Measurements from ENCODE around the gene SDF4.

The SDF4 gene, protein sequence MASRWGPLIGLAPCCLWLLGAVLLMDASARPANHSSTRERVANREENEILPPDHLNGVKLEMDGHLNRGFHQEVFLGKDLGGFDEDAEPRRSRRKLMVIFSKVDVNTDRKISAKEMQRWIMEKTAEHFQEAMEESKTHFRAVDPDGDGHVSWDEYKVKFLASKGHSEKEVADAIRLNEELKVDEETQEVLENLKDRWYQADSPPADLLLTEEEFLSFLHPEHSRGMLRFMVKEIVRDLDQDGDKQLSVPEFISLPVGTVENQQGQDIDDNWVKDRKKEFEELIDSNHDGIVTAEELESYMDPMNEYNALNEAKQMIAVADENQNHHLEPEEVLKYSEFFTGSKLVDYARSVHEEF

DNA sequence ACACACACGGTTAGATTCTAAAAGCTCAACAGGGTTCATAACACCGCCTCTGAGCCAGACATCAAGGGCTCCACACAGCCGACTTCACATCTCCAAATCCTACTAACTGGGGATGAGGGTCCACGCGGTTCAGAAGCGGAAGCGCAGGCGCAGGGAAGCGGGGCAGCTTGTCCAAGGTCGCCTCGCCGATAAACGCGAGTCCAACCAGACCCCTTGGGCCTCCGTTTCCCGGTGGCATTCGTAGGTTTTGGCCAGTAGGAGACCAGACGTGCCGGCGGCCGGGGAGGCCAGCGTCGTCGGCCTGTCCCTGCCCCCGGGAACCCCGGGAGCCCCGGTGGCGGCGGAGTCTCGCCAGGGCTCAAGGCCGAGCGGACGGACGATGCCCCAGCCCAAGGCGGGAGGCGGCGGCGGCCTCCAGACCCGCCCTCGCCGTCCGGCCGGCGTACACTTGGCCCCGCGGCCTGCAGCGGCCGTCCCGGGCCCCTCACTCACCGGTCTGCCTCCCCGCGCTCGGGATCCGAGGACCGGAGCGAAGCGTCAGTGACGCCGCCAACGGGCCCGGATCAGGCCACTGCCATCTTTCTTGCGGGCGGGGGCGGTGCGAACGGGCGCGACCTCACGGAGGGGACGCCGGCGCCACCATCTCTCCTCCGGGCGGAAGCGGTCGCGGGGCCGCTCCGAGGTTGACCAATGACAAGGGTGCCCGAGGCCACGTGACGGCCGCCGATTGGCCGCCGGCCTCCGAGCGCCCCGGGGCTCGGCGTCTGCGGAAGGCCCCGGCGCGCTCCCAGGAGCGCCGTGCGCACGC is at the start of gene SDF4:
Gene SDF4, minus strand, starts transcription at position 602 of the 808 bp plus-strand sequence. CDS start 3,229 bp downstream, outside the sequence.
- peak; percentile 94 for DNase-seq

DNA sequence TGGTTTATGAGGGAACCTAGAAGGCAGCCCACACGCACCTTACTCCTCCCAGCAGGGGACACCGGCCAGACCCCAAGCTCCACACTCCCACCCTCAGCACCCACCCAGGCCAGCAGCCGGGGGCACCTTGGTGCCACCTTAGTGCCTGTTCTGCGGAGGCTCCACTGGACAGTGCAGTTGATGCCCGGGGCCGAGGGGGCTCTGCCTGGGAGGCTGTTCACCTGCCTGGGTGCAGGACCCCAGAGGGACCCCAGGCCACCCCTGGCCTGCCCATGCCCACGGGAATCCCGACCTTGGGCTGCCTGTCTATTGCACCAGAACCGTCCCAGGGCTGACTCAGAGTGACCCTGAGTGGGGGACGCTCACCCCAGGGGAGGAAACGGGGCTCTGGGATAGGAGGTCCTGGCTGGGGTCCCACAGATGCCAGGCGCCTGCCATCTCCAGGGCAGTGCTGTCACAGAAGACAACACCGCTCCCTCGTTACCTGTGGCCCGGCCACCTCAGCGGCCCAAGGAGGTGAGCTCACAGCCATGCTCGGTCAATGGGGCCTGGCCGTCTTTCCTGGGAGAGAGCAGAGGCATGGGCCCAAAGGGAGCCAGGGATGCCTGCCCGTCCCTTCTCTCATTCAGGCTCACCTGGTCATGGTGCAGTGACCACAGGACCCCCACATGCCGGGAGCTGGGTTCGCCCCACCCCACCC is 49.1 kb upstream of the SDF4 start:
- DNase-seq: no peak

DNA sequence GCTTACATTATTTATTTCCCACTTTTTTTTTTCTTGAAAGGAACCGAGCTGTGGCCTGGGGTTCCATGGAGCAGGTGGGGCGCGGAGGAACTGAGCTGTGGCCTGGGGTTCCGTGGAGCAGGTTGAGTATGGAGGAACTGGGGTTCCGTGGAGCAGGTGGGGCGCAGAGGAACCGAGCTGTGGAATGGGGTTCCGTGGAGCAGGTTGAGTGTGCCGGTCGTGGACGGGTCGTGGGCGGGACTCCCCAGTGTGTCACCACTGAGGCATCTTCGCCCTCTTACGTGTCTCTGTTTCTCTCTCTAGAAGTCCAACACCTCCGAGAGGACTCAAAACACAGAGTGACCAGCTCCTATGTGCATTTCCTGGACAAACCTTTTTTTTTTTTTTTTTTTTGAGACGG is 47.2 kb upstream of the SDF4 start:
- DNase-seq: no peak

DNA sequence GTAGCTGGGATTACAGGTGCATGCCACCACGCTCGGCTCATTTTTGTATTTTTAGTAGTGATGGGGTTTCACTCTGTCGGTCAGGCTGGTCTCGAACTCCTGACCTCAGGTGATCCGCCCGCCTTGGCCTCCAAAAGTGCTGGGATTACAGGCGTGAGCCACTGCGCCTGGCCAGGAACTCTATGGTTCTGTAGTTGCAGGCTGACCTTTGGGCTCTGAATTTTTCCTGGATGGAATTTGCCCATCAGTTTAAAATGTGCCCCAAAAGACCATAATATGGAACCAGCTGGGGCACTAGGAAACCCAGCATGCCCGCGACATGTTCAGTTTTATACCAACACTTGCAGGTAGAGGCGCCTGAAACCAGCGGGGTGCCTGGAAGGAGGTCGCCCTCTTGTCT is 46.8 kb upstream of the SDF4 start:
- DNase-seq: no peak

DNA sequence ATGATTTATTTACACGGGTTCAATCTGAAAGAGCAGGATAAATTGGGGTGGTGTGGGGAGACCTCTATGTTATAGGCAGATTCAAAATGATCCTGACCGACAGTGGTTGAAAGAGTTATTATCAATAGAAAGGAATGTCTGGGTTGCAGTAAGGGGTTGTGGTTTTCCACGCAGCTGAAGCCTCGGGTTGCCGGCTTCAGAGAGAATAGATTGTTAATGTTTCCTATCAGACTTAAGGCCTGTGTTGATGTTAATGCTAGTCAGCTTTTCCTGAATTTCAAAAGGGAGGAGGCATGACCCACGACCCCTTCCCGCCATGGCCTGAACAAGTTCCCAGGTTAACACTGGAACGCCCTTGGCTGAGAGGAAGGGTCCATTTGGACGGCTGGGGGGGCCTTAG is 44.0 kb upstream of the SDF4 start:
- DNase-seq: no peak

DNA sequence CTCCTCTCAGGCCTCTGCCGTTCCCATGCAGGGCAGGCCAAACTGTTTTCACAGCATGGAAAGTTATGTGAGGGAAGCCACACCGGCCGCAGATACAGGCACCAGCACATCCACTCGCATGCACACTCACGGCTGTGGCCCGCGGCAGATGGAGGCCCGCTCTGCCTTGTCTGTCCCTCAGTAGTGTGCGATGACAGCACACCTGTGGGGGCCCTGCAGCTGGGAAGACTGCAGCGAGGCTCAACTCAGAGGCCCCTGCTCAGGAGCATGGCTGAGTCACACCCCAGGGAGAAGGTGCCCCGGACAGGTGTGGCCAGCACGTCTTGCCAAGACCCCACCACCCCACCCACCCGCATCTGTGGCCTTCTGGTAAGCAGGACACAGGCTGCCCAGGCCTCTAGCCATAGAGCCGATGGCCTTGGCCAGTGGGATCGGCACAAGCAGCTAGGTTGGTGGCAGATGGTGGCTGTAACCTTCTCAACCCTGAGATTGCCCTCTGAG is 43.2 kb upstream of the SDF4 start:
- DNase-seq: no peak

DNA sequence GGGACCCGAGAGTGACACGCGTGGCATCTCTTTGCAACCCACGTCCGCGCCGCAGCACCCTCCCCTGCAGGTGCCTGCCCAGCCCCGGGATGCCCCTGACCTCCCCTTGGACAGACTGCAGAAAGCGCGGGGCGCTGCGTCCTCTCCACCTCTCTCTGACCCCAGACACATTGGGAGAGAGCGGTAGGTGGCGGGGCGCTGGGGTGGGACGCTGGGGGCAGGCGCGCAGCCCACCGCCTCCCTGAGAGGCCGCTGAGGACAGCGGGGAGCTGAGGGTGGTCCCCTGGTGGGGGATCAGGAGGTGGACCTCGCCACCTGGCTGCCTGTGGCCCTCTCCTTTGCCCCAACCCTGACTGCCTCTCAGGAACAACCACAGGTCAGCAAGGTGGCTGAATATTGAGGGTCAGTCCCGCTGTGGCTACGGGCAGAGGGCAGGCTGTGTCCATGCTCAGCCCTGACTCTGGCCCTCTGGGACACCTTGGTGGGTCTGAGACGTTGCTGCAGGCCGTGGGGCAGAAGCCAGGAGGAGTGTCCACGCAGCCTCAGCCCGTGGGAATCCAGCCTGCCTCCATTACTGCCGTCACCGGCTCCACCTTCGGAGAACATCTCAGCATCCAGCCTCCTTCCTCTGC is 42.6 kb upstream of the SDF4 start:
- DNase-seq: no peak

DNA sequence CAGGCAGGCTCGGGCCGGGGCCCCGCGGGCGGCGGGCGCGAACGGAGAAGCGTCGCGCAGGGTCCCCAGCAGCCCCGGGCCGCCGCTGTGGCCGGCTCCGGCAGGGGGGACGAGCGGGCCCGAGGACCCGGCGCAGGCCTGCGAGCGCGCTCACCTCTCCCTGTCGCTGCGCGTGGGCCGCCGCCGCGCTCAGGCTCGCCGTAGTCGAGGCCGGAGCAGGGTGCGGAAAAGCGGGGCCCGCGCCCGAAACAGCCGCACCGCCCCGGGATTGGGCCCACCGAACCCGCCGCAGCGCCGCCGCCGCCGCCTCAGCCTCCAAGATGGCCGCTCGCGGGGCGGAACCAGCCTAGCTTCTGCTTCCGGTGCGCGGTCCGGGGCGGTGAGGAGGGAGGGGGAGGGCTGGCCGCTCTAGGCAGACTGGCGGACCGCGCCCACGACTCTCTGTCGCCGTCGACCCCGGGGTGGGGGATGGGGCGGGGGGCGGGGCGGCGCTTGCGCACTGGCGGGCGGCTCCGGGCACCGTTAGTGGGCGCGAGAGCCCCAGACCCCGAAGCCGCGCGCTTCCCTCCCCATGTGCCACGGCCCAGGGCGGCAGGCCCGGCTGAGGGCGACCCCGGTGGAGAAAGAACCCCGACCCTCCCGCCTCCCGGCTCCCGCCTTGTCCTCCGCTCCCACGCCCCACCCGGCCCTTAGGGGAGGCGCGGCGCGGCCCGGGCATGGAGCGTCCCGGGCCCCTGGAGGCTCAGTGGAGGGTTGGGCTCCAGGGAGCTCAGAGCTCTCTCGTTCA is 41.9 kb upstream of the SDF4 start, which contains the start of gene UBE2J2:
Gene UBE2J2, minus strand, starts transcription at position 343 of the 787 bp plus-strand sequence. CDS start 5,862 bp downstream, outside the sequence.
- DNase-seq: peak; percentile 78

DNA sequence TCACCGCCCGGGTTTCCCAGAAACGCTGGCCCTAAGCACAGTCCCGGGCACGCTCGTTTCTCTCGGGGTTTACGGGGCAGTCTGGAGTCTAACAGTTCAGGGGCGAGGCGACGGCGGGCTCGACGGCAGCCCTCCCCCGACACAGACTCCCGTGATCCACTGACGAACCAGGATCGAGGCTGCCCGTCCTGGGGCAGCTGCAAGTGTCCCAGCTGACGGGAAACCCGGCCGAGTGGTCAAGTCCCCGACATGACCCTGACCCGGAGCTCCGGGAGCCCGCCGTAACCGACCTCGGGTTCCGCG is 41.4 kb upstream of the SDF4 start:
- no peak for DNase-seq

DNA sequence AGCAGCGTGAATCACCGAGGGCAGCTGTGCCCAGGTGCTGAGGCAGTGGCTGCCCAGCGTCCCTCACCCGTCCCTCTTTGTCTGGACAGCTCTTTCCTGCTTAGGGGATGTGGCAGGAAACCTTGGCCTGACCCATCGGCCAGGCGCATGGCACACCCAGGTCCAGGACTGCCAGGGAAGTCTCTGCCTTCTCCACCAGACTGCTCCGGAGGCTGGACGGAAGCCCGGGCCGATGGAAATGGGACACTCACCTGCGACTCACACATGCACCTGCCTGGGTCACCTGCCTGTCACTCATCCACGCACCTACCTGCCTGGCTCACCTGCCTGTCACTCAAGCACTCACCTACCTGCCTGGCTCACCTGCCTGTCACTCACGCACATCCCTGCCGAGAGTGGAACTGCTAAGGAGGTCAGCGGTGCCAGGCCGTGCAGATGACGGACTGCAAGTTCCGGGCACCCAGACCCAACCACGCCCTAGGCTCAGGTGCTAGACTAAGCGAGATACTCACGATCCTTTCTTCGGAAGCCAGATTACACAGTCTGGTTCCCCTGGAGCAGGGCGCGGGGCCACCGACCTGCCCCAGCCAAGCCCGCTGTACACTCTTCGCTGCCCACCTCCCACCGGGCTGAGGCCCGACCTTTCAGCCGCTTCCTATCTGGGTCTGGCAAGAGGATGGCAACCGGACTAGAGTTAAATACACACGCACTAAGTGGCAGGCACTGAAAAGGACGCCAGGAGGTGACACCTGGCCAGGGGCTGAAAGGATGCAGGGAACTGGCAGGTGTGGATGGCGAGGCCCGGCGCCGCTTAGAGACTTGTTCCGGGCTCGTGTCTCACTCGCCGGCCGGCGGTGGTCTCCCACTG is 40.8 kb upstream of the SDF4 start:
- DNase-seq: no peak

DNA sequence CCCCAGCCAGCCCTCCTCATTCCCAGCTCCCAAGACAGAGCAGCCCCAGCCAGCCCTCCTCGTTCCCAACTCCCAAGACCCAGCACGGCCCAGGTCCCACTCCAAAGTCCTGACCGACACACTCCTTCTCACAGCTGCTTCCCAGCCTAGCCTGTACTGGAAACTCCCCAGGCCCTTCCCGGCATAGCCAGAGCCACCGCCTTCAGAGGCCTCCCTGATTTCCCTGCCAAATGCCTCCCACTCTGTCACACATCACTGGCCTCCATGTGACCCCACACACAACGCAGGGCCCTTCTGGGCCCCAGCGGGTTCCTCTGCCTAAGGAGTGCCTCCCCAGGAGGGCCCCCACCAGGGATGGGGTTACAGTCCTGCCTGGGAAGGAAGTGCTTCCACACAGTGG is 39.0 kb upstream of the SDF4 start:
- no peak for DNase-seq

DNA sequence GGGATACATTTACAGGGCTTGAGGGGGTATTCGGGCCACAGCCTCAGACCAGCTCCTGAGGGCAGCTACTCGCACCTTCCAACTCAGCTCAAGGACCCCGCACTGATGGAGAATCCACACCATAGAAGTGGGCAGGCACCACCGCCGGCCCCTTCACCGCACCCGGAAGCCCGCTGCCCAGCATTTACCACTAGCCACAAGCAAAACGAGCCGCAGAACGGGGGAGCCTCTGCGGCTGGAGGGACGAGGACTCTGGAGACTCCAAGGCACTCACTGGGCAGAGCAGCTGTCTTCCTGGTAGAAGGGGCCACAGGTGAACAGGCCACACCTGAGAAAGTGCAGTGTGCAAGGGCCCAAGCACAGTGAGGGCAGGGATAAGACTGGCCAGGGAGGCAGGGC is 36.5 kb upstream of the SDF4 start:
- no peak for DNase-seq

DNA sequence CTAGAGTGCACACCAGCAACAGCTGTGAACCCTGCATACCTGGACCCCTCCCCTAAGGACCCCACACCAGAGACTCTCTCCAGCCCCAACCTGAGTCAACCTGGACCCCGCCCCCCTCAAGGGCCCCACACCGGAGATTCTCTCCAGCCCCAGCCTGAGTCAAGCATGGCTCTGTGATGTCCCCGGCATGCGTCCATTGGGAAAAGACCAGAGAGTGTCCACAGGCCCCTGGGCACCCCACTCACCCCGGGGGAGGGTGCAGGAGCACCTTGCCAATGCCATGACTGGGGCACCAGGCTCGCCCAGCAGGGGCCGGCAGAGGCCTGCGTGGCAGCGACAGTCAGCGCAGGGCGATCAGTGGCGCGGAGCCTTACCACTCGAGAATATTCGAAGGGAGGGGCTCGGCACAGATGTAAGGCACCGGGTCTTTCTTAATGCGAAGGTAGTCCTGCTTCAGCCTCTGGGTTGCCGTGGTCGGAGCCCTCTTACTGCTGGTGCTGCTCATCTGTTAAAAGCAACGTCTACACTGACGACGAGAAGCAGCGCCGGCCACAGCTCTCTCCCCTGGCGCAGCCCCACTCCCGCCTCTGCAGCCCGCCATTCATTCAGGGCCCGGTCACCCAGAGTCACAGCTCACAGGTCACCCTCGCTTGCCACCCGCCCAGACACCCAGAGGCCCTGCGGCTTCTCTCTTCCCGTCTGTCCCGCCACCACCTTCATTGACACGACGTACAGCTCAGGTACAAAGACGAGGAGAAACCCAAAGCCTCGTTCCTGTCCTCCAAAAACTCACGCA is 35.9 kb upstream of the SDF4 start:
- DNase-seq: no peak

DNA sequence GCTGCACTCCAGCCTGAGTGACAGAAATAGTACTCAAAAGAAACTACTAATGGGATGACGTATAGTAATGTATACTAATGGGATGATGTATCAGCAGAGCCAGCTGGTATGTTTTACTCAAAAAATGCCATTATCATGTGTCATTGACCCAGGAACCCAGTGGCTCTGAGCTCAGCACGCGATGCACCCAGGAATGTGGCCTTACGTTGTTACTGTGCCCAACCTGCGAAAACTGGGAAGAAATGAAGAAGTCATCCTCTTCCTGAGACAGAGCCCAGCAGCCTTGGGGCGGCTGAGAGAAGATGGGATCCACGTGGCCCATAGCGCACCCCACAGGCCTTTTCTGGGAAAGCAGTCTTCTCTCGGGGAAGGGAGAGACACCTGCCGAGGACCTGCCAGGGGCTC is 33.1 kb upstream of the SDF4 start:
- DNase-seq: no peak

DNA sequence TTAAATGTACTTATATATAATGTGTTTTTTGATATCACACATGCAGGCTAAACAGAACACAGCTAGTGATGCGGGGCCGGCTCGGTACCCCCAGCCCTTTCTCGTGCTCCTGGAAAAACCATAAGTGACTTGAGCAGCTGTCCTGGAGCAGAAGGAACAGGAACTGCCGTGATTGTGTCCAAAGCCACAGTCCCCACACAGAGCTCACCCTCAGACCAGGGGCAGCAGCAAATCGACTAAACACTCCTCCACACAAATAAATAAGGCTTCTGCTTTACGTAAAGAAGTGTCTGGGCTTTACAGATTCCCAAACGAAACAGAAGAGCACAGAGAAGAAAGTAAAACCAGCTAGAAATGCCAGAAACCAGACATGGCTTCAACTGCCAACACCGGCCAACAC is 32.2 kb upstream of the SDF4 start:
- DNase-seq: no peak

DNA sequence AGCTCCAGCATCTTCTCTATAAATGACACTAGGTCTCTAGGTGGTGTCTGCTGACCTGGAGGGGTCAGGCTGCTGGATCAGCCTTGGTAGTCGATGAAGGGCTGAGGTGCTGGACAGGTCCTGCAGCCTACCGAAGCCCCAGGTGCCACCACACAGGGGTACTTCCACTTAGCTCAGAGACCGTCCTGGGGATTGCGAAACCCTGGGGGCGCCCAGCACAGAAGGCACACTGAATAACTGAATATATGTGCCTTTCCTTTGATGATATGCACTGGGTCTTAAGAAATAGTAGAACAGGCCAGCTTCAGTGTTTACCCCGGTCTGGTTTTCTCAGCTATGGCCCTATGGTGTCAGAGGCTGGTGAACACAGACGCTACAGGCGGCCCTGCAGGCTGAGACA is 31.0 kb upstream of the SDF4 start:
- DNase-seq: no peak

DNA sequence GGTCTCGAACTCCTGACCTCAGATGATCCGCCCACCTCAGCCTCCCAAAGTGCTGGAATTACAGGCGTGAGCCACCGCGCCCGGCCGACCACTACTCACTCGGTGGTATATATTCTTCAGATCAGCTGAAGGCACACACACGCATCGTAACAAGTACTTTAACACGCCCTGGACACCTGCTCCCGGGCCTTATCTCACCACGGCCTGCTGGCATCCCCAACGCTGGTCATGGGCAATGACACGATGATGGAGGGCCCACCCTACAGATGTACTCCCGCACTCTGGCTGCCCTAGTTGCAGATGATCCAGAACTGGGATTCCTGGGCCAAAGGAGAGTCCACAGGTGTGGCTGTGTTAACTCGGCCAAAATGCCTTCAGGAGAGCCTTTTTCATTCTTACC is 30.3 kb upstream of the SDF4 start:
- DNase-seq: no peak

DNA sequence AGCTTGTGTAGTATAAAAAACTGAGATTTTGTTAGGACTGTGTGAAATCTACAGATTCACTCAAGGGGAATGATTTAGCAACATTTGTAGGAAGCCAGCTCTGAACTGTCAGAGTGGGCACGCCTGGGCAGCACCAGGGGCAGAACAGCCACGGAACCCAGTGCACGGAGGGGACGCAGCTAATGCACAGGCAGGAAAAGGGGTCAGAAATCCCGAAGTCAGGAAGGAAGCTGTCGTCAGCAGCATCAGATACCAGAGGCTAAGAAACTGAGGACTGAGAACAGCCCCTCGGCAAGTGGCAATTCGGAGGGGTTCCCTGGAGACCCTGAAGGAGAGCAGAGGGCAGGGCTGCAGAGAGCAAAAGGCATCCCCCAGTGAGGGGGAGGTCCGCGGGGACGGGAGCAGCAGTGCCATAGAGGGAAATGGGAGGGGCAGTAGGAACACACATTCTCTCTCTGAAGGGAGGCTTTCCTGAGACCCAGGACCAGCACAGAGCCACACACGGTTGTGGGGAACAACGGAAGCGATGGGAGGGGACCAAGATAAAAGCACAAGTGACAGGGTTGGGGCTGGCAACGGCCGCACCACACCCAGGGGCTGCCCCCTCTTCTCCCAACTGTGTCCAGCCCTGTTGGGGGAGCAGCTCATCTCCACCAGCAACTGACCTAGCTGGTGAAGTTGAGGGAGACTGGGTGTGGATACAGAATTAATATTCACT is 29.2 kb upstream of the SDF4 start:
- DNase-seq: no peak

DNA sequence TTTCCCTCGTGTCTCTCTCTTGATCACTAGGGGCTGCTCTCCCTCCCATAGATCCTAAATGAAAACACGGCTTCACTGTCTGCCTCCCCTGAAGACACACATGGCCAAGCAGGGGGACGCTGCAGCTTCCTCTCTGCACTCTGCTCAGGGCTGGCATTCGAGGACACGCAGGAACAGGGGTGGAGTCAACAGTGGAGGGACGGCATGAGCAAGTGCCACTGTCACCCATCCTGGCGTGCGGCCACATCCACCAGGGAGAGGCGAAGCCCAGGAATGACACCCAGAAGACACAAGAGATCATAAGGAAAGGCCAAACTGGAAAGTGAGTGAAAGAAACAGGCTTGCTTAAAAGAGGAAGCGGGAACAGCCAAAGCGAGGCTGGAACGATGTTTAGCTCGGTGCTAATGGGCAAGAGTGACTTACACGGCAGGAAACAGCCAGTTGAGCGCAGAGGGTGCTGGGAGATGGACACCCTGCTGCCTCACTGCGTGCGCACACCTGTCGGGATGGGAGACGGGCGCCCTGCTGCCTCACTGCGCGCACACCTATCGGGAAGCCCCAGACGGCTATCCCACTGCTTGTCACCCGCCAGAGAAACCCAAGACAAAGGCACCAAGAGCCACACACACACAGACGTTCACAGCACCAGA is 28.3 kb upstream of the SDF4 start:
- DNase-seq: no peak
